Right renal pelvis (tissue), 4 donors: ENCODE results near the gene IGDCC3. TPM values are rescaled to one million over a fixed set of nuclear protein-coding genes. Genes with fewer than 3 reads are reported as not detected.

Experiments
- DNase-seq, 4 donors: peaks; one replicate each; pipeline ENCODE4 v3.0.0-alpha.2; 2013; ENCODE audit warnings: low read depth in 4 of 4, low spot score in 3 of 4, missing footprints in 1 of 4
- polyA plus RNA-seq, 4 donors: library from polyadenylated mRNA; unstranded; fragments of 120-200 nt; gene quantifications; one replicate each; pipeline ENCODE4 v1.2.1, GENCODE V29; 2013; ENCODE audit not compliant: insufficient read length in 4 of 4

Gene IGDCC3
- polyA plus RNA-seq, 4 donors: 8.0 to 8.6 (median 8.4) TPM

GRCh38 chr15:65304381-65305149 is 73.2 kb downstream of the IGDCC3 start, which contains the start of gene RNU5B-1:
RNU5B-1 (plus strand) TSS chr15:65304677.
- DNase-seq: peak; percentile 80 to 91 (median 86)

GRCh38 chr15:65303687-65304380 is 74.0 kb downstream of the IGDCC3 start:
- DNase-seq: peak in 3 of 4 donors; percentile 56 to 60 (median 58)

GRCh38 chr15:65302061-65302460 is 75.7 kb downstream of the IGDCC3 start:
- DNase-seq: no peak

GRCh38 chr15:65300924-65301441 is 76.8 kb downstream of the IGDCC3 start:
- no peak for DNase-seq

- no peak for DNase-seq
Observed at GRCh38 chr15:65298731-65299130, 79.1 kb downstream of the IGDCC3 start.

GRCh38 chr15:65292938-65293518 is 84.8 kb downstream of the IGDCC3 start:
- DNase-seq: no peak

- no peak for DNase-seq
Observed at GRCh38 chr15:65290228-65290627, 87.6 kb downstream of the IGDCC3 start.

- DNase-seq: no peak
Observed at GRCh38 chr15:65289261-65289854, 88.4 kb downstream of the IGDCC3 start.

GRCh38 chr15:65287520-65287855 is 90.3 kb downstream of the IGDCC3 start:
- DNase-seq: no peak

GRCh38 chr15:65286704-65287519 is 90.9 kb downstream of the IGDCC3 start, which contains the start of gene PARP16:
PARP16 (minus strand) TSS chr15:65286883; CDS start chr15:65286426, 457 bp downstream.
- DNase-seq: peak; percentile 75 to 81 (median 76)

GRCh38 chr15:65286069-65286703 is 91.6 kb downstream of the IGDCC3 start:
- DNase-seq: peak in 2 of 4 donors; percentile 24 to 59

- DNase-seq: peak in 1 of 4 donors; percentile 10
Observed at GRCh38 chr15:65285291-65286068, 92.3 kb downstream of the IGDCC3 start.

GRCh38 chr15:65278480-65278879 is 99.3 kb downstream of the IGDCC3 start:
- DNase-seq: no peak

Other genes with a start within 250 kb of the IGDCC3 start
- gene PDCD7, start 244.2 kb downstream of the IGDCC3 start, polyA plus RNA-seq: 10 to 100 TPM; 27.5 to 32.9 (median 31.5) TPM
- gene CLPX, start 192.7 kb downstream of the IGDCC3 start, polyA plus RNA-seq: 10 to 100 TPM; 56.7 to 75.9 (median 70.6) TPM
- gene CILP, start 166.5 kb downstream of the IGDCC3 start, polyA plus RNA-seq: 1 to 10 TPM; 3.1 to 4.3 (median 3.8) TPM
- gene PARP16, start 91.1 kb downstream of the IGDCC3 start, polyA plus RNA-seq: 10 to 100 TPM; 17.2 to 19.8 (median 17.6) TPM
- gene RNU5A-1, start 82.0 kb downstream of the IGDCC3 start, polyA plus RNA-seq: not detected
- gene RNU5B-1, start 73.3 kb downstream of the IGDCC3 start, polyA plus RNA-seq: not detected
- 10 to 100 TPM; 12.2 to 14.4 (median 13.9) TPM for gene IGDCC4, start 44.9 kb upstream of the IGDCC3 start, polyA plus RNA-seq
- 10 to 100 TPM; 24.3 to 32.4 (median 26.5) TPM for gene DPP8, start 139.7 kb upstream of the IGDCC3 start, polyA plus RNA-seq
- gene HACD3, start 152.5 kb upstream of the IGDCC3 start, polyA plus RNA-seq: 100 to 1,000 TPM; 161 to 192 (median 191) TPM
- 10 to 100 TPM; 47.1 to 55.5 (median 53.8) TPM for gene INTS14, start 233.1 kb upstream of the IGDCC3 start, polyA plus RNA-seq
- gene SLC24A1, start 243.9 kb upstream of the IGDCC3 start, polyA plus RNA-seq: 10 to 100 TPM; 20.5 to 23.2 (median 21.7) TPM